HFFc6 (cell line): ENCODE measurements around the gene SPATA12. TPM values are rescaled to one million over a fixed set of nuclear protein-coding genes. Genes with fewer than 3 reads are reported as not detected.

Experiments
- DNase-seq: peaks from one replicate; pipeline ENCODE4 v3.0.0-alpha.2; 2018
- H3K27ac Mint-ChIP-seq: 2 replicates; pipeline ENCODE4 v1.8.0; 2020; ENCODE audit warnings: mild to moderate bottlenecking, mixed read lengths
- H3K27me3 Mint-ChIP-seq: 2 replicates; pipeline ENCODE4 v1.8.0; 2021; ENCODE audit warnings: mild to moderate bottlenecking, moderate library complexity, mixed read lengths; ENCODE audit not compliant: insufficient read depth
- H3K36me3 Mint-ChIP-seq: 2 replicates; pipeline ENCODE4 v1.8.0; 2021; ENCODE audit warnings: low read depth, mixed read lengths
- H3K4me1 Mint-ChIP-seq: 2 replicates; pipeline ENCODE4 v1.8.0; 2020; ENCODE audit warnings: low read depth, mixed read lengths
- H3K4me3 Mint-ChIP-seq: 2 replicates; pipeline ENCODE4 v1.8.0; 2020; ENCODE audit warnings: mild to moderate bottlenecking, moderate library complexity, mixed read lengths
- H3K9me3 Mint-ChIP-seq: 2 replicates; pipeline ENCODE4 v1.8.0; 2020; ENCODE audit warnings: mild to moderate bottlenecking, mixed read lengths
- CTCF ChIP-seq: fragments of 200-600 bp; sonication (generic); IDR thresholded peaks from 2 replicates; pipeline ENCODE4 v1.5.0; 2021; ENCODE audit warnings: antibody characterized with exemption, mild to moderate bottlenecking
- total RNA-seq, 6 experiments: library from RNA; stranded (reverse); fragmentation: NEBNext Ultra II Directional; extraction: Animal tissue kit (Norgen Biotek cat#: 25700); gene quantifications; 2 replicates in 1 of 6; 3 replicates in 5 of 6; pipeline ENCODE4 v1.2.3, GENCODE V29; 2021

SPATA12 gene
- total RNA-seq, 6 experiments from 2014 or later: not detected

- no peaks in the 10 kb centered on the region for H3K36me3 Mint-ChIP-seq
- no peak for DNase-seq
- TF ChIP-seq CTCF: peak; percentile 62
- H3K4me1 Mint-ChIP-seq: peaks cover 13% of the 10 kb centered on the region
- peaks cover 11% of the 10 kb centered on the region for H3K27me3 Mint-ChIP-seq
- no peak overlapping the region for H3K4me3 Mint-ChIP-seq
- no peak overlapping the region for H3K27ac Mint-ChIP-seq
- H3K9me3 Mint-ChIP-seq: no peaks in the 10 kb centered on the region
Measured at GRCh38 chr3:57112206-57112605, 51.7 kb downstream of the SPATA12 start.

- Mint-ChIP-seq H3K9me3 (no peaks in the 10 kb centered on the region), H3K4me3 (no peak overlapping the region), H3K27ac (no peak overlapping the region), H3K36me3 (no peaks in the 10 kb centered on the region), H3K4me1 (peaks cover 9% of the 10 kb centered on the region), H3K27me3 (peaks cover 18% of the 10 kb centered on the region)
- DNase-seq: no peak
- TF ChIP-seq CTCF: no peak
Measured at GRCh38 chr3:57116501-57116900, 56.0 kb downstream of the SPATA12 start.

- Mint-ChIP-seq H3K4me1 (no peaks in the 10 kb centered on the region), H3K27ac (no peak overlapping the region), H3K27me3 (peaks cover 22% of the 10 kb centered on the region), H3K36me3 (no peaks in the 10 kb centered on the region), H3K4me3 (no peak overlapping the region), H3K9me3 (no peaks in the 10 kb centered on the region)
- DNase-seq: no peak
- TF ChIP-seq CTCF: no peak
Measured at GRCh38 chr3:57118254-57118653, 57.8 kb downstream of the SPATA12 start.

GRCh38 chr3:57120040-57120439, 59.6 kb downstream of the SPATA12 start:
- H3K27me3 Mint-ChIP-seq: peaks cover 33% of the 10 kb centered on the region
- H3K9me3 Mint-ChIP-seq: no peaks in the 10 kb centered on the region
- H3K4me3 Mint-ChIP-seq: no peak overlapping the region
- H3K27ac Mint-ChIP-seq: no peak overlapping the region
- no peaks in the 10 kb centered on the region for H3K4me1 Mint-ChIP-seq
- no peak for DNase-seq
- no peaks in the 10 kb centered on the region for H3K36me3 Mint-ChIP-seq
- TF ChIP-seq CTCF: no peak

GRCh38 chr3:57120451-57121174, 60.1 kb downstream of the SPATA12 start:
- DNase-seq: no peak
- peaks cover 30% of the 10 kb centered on the region for H3K27me3 Mint-ChIP-seq
- TF ChIP-seq CTCF: no peak
- no peaks in the 10 kb centered on the region for H3K36me3 Mint-ChIP-seq
- H3K9me3 Mint-ChIP-seq: no peaks in the 10 kb centered on the region
- no peak overlapping the region for H3K27ac Mint-ChIP-seq
- no peak overlapping the region for H3K4me3 Mint-ChIP-seq
- no peaks in the 10 kb centered on the region for H3K4me1 Mint-ChIP-seq

Other genes starting within 250 kb of the SPATA12 start
- under 1 TPM in 4 of 6 experiments, not detected in 2; 0.05 to 0.26 (median 0.13) TPM for gene IL17RD, start 104.7 kb downstream of the SPATA12 start, total RNA-seq
- gene HESX1, start 139.3 kb downstream of the SPATA12 start, total RNA-seq: under 1 TPM in 1 of 6 experiments, not detected in 5; 0.18 TPM
- 10 to 100 TPM; 17.3 to 25.2 (median 24.0) TPM for gene APPL1, start 167.1 kb downstream of the SPATA12 start, total RNA-seq
- gene ASB14, start 232.0 kb downstream of the SPATA12 start, total RNA-seq: not detected